GM12892 (cell line): ENCODE data around the gene PSME3.
A peak's percentile ranks its signal among the peaks of the same experiment; 100 is the strongest.
"Not testable (repeated sequence)": the region's sequence is repeated elsewhere in the genome, so short reads cannot be mapped to it uniquely, and the experiment has no call there.

Experiments used
- DNase-seq: peaks from one replicate; pipeline ENCODE4 v3.0.0; 2011; ENCODE audit not compliant: insufficient read length
- FAIRE-seq: peaks from 2 replicates; lab custom pipeline; 2011; peaks lifted over from hg19 to GRCh38; lab: Jason Lieb, UNC
- POLR2A ChIP-seq: IDR thresholded peaks from 2 replicates; pipeline ENCODE4 v1.6.1; 2011; ENCODE audit warnings: low read depth, low read length, control low read depth
- POLR2AphosphoS5 ChIP-seq: IDR thresholded peaks from 2 replicates; pipeline ENCODE4 v1.6.1; 2011; ENCODE audit warnings: low read depth, low read length, control low read depth
- TAF1 ChIP-seq: IDR thresholded peaks from 2 replicates; pipeline ENCODE4 v1.6.1; 2011; ENCODE audit warnings: low read depth, mild to moderate bottlenecking, control low read depth, low read length, borderline replicate concordance

Gene PSME3

GRCh38 chr17:42845556-42845917 lies 12.3 kb downstream of the PSME3 start:
- no peak for FAIRE-seq
- DNase-seq: no peak
- TF ChIP-seq POLR2AphosphoS5 (no peak), POLR2A (0 out of 2 replicates have a peak, but pooled peaks have one; percentile 4), TAF1 (no peak)

- DNase-seq: no peak
- TF ChIP-seq TAF1 (no peak), POLR2AphosphoS5 (peak; percentile 51; the same call in 1 of the 2 replicates), POLR2A (no peak; the same call in 1 of the 2 replicates)
- FAIRE-seq: no peak
These were observed 12.9 kb downstream of the PSME3 start for GRCh38 chr17:42845918-42846593.

- FAIRE-seq (no peak), DNase-seq (no peak)
- TF ChIP-seq POLR2AphosphoS5 (no peak), POLR2A (no peak), TAF1 (no peak)
These were observed 13.5 kb downstream of the PSME3 start for GRCh38 chr17:42846594-42847280.

GRCh38 chr17:42848093-42848492 lies 14.9 kb downstream of the PSME3 start:
- TF ChIP-seq POLR2AphosphoS5 (no peak), TAF1 (no peak), POLR2A (no peak)
- FAIRE-seq: no peak
- DNase-seq: no peak

- DNase-seq (no peak), FAIRE-seq (no peak)
- TF ChIP-seq POLR2A: no peak
- no peak for TF ChIP-seq POLR2AphosphoS5
- TF ChIP-seq TAF1: no peak
These were observed 15.8 kb downstream of the PSME3 start for GRCh38 chr17:42849031-42849430.

GRCh38 chr17:42849451-42850181 lies 16.4 kb downstream of the PSME3 start:
- DNase-seq (no peak), FAIRE-seq (no peak)
- TF ChIP-seq TAF1 (no peak), POLR2A (no peak), POLR2AphosphoS5 (no peak)

GRCh38 chr17:42850954-42851353 lies 17.8 kb downstream of the PSME3 start, which contains the start of gene AOC3:
TSS of gene AOC3 (plus strand) at chr17:42851199. CDS start at chr17:42851344, 145 bp downstream.
- no peak for FAIRE-seq

GRCh38 chr17:42851371-42852240 lies 18.4 kb downstream of the PSME3 start:
- not testable (repeated sequence) for FAIRE-seq, DNase-seq

More at GRCh38 chr17:42850954-42851353, 17.8 kb downstream of the PSME3 start, which contains the start of gene AOC3:
- TF ChIP-seq TAF1 (no peak), POLR2AphosphoS5 (no peak), POLR2A (no peak)
- no peak for DNase-seq

- FAIRE-seq (no peak), DNase-seq (no peak)
- TF ChIP-seq POLR2AphosphoS5 (no peak), POLR2A (no peak), TAF1 (no peak)
These were observed 19.2 kb downstream of the PSME3 start for GRCh38 chr17:42852351-42852750.

- DNase-seq: no peak
- no peak for TF ChIP-seq TAF1
- TF ChIP-seq POLR2A: no peak
- no peak for TF ChIP-seq POLR2AphosphoS5
- FAIRE-seq: no peak
These were observed 19.8 kb downstream of the PSME3 start for GRCh38 chr17:42853004-42853403.
